Activated CD8-positive, alpha-beta T cell treated with anti-CD3 and anti-CD28 coated beads, Interleukin-2, amount 10 ng/mL, durations not matched to agents 7 days and 5 days (primary cell): Measurements from ENCODE around the gene SERPINA4. TPM values are rescaled to one million over a fixed set of nuclear protein-coding genes. Genes with fewer than 3 reads are reported as not detected.
A peak's percentile ranks its signal among the peaks of the same experiment; 100 is the strongest.

Experiments used
- ATAC-seq: fragments of 150-1000 bp; cut with Tn5 transposase; one replicate; pipeline ENCODE4 v1.10.0; 2021; ENCODE audit warnings: moderate library complexity
- CTCF ChIA-PET: fragments of 350-600 bp; sonication (Branson Sonifier 250); formaldehyde crosslinking; loops from one replicate; lab custom pipeline; 2021; ENCODE audit warnings: antibody characterized with exemption; lab: Charles Lee
- POLR2A ChIA-PET: fragments of 350-600 bp; sonication (Branson Sonifier 250); formaldehyde crosslinking; loops from one replicate; lab custom pipeline; 2021; ENCODE audit warnings: antibody characterized with exemption; lab: Charles Lee
- DNase-seq: peaks from one replicate; pipeline ENCODE4 v3.0.0-alpha.2; 2020
- H3K27ac Mint-ChIP-seq: one replicate; pipeline ENCODE4 v1.8.0; 2021; ENCODE audit warnings: mild to moderate bottlenecking, mixed read lengths
- H3K27me3 Mint-ChIP-seq: one replicate; pipeline ENCODE4 v1.8.0; 2021; ENCODE audit warnings: low read depth, mixed read lengths
- H3K36me3 Mint-ChIP-seq: one replicate; pipeline ENCODE4 v1.8.0; 2021; ENCODE audit warnings: low read depth, mixed read lengths
- H3K4me1 Mint-ChIP-seq: one replicate; pipeline ENCODE4 v1.8.0; 2021; ENCODE audit warnings: low read depth, mixed read lengths
- H3K4me3 Mint-ChIP-seq: one replicate; pipeline ENCODE4 v1.8.0; 2021; ENCODE audit warnings: mild to moderate bottlenecking, mixed read lengths
- H3K9me3 Mint-ChIP-seq: one replicate; pipeline ENCODE4 v1.8.0; 2022; ENCODE audit warnings: mixed read lengths; ENCODE audit not compliant: insufficient read depth
- total RNA-seq, 2 experiments: library from RNA; stranded (reverse); gene quantifications; one replicate each; pipeline ENCODE4 v1.2.3, GENCODE V29; 2021

The SERPINA4 gene
- total RNA-seq, 2 experiments from 2014 or later = not detected

DNA sequence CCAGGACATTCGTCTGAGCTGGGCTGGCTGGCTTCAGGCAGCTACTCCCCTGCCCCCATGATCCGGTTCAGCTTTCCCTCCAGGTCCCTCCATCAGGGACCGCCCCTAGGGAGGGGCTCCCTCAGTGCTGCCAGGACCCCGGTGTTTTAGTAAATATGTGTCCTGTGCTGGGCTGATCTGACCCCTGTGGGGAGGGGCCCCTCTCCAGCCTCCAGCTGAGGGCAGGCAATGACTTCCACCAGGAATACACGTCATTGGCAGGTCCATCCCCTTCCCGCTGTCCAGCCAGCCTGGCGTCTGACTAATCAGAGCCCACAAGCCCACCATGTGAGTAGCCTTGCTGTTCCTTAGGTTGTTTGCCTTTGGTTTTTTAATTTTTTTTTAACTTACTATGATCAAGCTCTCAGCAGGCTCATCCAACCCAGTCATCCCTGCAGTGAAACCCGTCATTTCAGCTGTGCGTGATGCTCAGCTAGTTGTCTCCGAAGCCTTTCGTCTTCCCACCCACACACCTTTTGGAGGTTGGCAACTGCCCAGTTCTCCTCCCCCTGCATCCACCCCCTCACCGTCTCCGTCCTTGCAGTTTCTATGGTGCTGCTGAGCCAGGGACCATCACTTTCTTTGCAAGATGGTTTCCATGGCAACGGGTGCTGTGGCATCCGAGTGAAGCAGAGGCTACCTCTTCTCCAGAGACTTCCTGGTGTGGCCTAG is 16.0 kb upstream of the SERPINA4 start:
- Mint-ChIP-seq H3K36me3 (no peaks in the 10 kb centered on the region), H3K27ac (no peak overlapping the region), H3K9me3 (no peaks in the 10 kb centered on the region), H3K27me3 (no peaks in the 10 kb centered on the region), H3K4me1 (no peaks in the 10 kb centered on the region), H3K4me3 (no peak overlapping the region)
- no peak for ATAC-seq
- no peak for DNase-seq
- CTCF ChIA-PET = no interaction called here
- POLR2A ChIA-PET = interaction anchor here (0.7 kb wide), 1 partner anchor 746 kb away, joined by 3 read pairs; no protein-coding TSS in a partner anchor

DNA sequence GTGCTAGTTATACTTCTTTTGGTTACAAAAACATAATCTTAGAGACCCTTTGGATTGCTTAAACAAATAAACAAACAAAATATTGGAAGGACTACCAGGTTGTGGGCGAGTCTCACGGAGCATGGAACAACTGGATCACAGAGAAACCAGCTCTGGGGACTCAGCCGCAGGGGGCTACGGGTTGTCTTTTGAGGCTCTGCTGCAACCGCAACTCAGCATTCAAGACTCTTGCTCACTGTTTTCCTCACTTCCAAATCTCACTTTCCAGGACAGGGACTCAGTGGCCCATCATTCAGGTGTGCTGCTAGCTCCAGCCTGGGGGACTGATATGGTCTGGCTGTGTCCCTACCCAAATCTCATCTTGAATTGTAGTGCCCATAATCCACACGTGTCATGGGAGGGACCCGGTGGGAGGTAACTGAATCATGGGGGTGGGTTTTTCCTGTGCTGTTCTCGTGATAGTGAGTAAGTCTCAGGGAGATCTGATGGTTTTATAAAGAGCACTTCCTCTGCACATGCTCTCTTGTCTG is 14.0 kb upstream of the SERPINA4 start:
- no peak for ATAC-seq
- CTCF ChIA-PET = interaction anchor here (0.7 kb wide), 1 partner anchor 61 kb away, joined by 3 read pairs; no protein-coding TSS in a partner anchor
- H3K27ac Mint-ChIP-seq = no peak overlapping the region
- no peak overlapping the region for H3K4me3 Mint-ChIP-seq
- DNase-seq = no peak
- peaks cover 13% of the 10 kb centered on the region for H3K27me3 Mint-ChIP-seq
- POLR2A ChIA-PET = no interaction called here
- H3K9me3 Mint-ChIP-seq = no peaks in the 10 kb centered on the region
- H3K36me3 Mint-ChIP-seq = no peaks in the 10 kb centered on the region
- H3K4me1 Mint-ChIP-seq = no peaks in the 10 kb centered on the region

DNA sequence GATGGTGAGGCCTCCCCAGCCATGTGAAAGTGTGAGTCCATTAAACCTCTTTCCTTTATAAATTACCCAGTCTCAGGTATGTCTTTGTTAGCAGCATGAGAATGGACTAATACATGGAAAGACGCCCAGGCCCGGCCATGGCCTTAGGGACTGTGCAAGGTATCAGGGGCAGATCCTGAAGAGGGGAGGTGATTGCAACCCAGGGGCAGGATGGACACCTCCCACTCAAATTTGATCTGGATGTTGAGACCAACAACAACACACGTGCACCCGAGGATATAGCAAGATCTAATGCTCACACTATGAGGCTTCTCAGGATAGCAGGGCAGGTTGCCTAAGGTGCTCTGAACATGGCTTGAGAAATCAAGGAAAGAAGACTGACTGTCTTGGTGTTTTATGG is 13.5 kb upstream of the SERPINA4 start:
- ChIA-PET CTCF (no interaction called here), POLR2A (no interaction called here)
- DNase-seq (no peak), ATAC-seq (no peak)
- no peaks in the 10 kb centered on the region for H3K36me3 Mint-ChIP-seq
- no peaks in the 10 kb centered on the region for H3K9me3 Mint-ChIP-seq
- no peak overlapping the region for H3K27ac Mint-ChIP-seq
- no peak overlapping the region for H3K4me3 Mint-ChIP-seq
- H3K27me3 Mint-ChIP-seq = peaks cover 17% of the 10 kb centered on the region
- no peaks in the 10 kb centered on the region for H3K4me1 Mint-ChIP-seq

DNA sequence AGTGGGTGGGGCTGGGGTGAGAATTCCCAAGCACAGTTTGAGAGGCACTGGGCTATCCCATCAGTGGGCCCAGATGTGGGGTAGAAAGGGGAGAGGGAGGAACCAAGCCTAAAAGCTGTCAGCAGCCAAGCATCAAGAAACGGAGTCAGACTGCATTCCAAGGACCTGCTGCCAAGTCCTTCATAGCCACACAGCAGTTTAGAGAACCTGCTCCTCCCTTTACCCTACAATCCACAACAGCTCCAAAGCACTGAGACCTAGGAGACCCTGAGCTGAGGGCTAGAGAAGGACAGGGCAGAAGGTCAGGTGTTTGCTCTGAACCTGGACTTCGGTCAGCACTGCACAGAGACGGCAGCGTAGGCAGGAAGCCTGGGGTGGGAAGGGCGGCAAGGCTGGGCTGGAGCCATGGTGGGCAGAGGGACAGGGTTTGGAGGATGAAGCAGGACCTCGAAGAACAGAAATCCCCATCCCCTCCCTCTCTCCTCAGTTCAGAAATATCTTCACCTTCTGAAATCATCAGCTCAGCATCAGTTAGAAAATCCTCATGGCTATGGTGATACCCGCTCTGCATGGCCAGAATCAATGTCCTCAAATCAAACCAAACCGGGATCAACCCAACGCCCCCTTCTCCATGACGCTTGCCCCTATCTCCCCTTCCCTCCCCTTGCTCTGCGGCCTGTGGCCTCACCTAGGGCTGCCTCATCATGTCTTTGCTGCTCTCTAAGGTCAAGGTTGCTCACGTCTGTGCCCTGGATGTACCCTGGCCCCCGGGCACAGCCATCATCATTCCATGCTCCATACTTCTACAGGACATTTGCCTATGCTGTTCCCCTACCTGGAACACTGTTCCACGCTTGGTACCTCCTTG is 12.9 kb upstream of the SERPINA4 start:
- DNase-seq (no peak), ATAC-seq (no peak)
- H3K27me3 Mint-ChIP-seq = peaks cover 17% of the 10 kb centered on the region
- H3K36me3 Mint-ChIP-seq = no peaks in the 10 kb centered on the region
- no peak overlapping the region for H3K27ac Mint-ChIP-seq
- H3K4me1 Mint-ChIP-seq = no peaks in the 10 kb centered on the region
- CTCF ChIA-PET = interaction anchor here (0.7 to 1.5 kb wide), 12 partner anchors 12 to 416 kb away, joined by 3 to 10 read pairs (median 3); no protein-coding TSS in a partner anchor
- H3K9me3 Mint-ChIP-seq = no peaks in the 10 kb centered on the region
- POLR2A ChIA-PET = no interaction called here
- no peak overlapping the region for H3K4me3 Mint-ChIP-seq

DNA sequence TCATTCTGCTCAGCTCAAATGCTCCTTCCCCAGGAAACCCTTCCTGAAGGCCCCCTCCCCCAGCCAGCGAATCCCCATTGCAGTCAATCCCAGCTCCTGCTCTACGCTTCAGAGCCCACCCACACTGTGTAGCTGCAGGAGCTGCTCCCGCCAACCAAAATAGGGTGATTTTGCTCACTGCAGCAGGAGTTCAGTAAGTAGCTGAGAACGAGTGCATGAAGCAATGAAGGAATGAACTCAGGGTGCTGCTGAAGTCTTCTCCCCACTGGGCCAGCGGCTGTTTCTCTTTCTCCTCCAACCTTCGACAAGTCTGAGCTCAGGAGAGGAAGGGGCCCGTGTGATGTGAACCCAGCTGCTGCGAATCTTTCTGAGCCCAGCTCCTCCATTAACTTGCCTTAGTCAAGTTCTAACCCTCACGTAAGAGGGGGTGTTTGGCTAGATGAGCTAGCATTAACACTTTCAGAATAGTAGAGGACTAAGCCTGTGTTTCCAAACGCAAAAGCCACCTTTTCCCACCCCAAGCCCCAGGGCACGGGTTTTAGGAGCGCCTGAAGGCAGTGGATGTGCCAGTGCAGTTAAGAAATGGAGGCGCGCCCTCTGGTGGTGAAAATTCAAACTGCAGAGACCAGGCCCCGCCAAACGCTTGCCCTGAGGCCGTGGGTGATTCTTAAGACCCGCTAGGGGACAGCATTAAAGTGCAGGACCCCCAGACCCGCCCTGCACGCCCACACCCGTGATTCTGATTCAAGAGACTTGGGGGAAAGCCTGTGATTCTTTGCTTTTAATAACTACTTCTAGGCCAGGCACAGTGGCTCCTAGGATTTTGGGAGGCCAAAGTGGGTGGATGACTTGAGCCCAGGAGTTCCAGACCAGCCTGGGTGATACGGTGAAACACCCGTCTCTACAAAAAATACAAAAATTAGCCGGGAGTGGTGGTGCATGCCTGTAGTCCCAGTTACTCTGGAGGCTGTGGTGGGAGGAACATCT is 11.9 kb upstream of the SERPINA4 start:
- no peaks in the 10 kb centered on the region for H3K36me3 Mint-ChIP-seq
- no peaks in the 10 kb centered on the region for H3K9me3 Mint-ChIP-seq
- DNase-seq (peak; percentile 69), ATAC-seq (peak; percentile 69)
- H3K4me1 Mint-ChIP-seq = no peaks in the 10 kb centered on the region
- no peak overlapping the region for H3K4me3 Mint-ChIP-seq
- ChIA-PET POLR2A (interaction anchor here (0.7 kb wide), 1 partner anchor 115 kb away, joined by 3 read pairs; no protein-coding TSS in a partner anchor), CTCF (interaction anchor here (0.7 to 1.7 kb wide), 13 partner anchors 13 to 417 kb away, joined by 3 to 10 read pairs (median 3); no protein-coding TSS in a partner anchor)
- no peak overlapping the region for H3K27ac Mint-ChIP-seq
- H3K27me3 Mint-ChIP-seq = peaks cover 19% of the 10 kb centered on the region

DNA sequence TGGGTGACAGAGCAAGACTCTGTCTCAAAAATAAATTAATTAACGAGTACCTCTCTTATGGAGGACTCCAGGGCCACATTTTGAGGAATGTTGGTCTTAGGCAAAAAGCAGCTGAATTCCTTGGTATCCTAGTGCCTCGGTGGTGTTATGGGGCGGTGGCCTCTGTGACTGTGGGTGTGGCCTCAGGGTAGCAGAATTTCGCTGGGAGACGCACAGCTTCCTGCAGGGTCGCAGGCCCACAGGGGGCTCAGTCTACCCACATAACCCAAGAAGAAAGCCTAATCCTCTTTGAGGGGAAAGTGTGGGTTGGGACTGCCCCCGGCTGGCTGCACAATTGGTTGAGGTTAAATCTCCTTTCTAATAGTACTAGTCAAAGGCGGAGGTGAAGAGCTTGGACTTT is 11.2 kb upstream of the SERPINA4 start:
- ATAC-seq (no peak), DNase-seq (no peak)
- ChIA-PET CTCF (interaction anchor here (1.5 to 1.7 kb wide), 2 partner anchors 8 to 116 kb away, joined by 3 to 4 read pairs; no protein-coding TSS in a partner anchor), POLR2A (no interaction called here)
- Mint-ChIP-seq H3K4me1 (no peaks in the 10 kb centered on the region), H3K4me3 (no peak overlapping the region), H3K9me3 (no peaks in the 10 kb centered on the region), H3K27ac (no peak overlapping the region), H3K36me3 (no peaks in the 10 kb centered on the region), H3K27me3 (peaks cover 19% of the 10 kb centered on the region)

DNA sequence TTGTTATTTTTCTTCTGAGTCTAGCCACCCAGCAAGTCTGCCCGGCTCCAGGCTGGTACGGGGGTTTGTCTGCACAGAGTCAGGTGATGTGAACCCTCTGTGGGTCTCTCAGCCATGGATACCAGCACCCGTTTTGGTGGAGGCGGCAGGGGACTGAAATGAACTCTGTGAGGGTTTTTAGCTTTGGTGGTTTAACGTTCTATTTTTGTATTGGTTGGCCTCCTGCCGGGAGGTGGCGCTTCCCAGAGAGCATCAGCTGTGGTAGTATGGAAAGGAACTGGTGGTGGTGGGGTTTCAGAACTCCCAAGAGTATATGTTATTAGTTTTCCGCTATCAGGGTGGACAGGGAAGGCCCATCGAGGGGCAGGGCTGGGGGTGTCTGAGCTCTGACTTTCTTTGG is 5.3 kb upstream of the SERPINA4 start:
- no peaks in the 10 kb centered on the region for H3K36me3 Mint-ChIP-seq
- H3K9me3 Mint-ChIP-seq = no peaks in the 10 kb centered on the region
- ChIA-PET CTCF (no interaction called here), POLR2A (no interaction called here)
- no peak for ATAC-seq
- DNase-seq = no peak
- H3K27ac Mint-ChIP-seq = no peak overlapping the region
- H3K4me3 Mint-ChIP-seq = no peak overlapping the region
- H3K4me1 Mint-ChIP-seq = no peaks in the 10 kb centered on the region
- H3K27me3 Mint-ChIP-seq = peaks cover 15% of the 10 kb centered on the region

DNA sequence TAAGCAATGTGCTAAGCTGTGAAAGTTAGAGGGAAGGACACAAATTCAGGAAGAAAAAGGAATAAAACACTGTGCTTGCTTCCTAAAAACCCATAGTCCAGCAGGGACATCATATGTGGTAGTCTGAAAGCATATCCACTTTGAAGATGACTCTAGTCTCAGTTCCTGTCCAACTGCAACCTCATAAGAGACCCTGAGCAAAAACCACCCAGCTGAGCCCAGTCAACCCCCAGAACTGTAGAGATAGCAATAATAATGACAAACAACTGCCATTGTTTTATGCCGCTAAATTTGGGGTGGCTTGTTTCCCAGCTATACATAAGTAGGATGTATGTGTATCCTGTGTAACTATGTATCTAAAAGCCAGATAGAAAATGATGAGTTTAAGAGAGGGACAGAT is 3.9 kb upstream of the SERPINA4 start:
- POLR2A ChIA-PET = no interaction called here
- Mint-ChIP-seq H3K4me3 (no peak overlapping the region), H3K27me3 (peaks cover 5% of the 10 kb centered on the region), H3K27ac (no peak overlapping the region), H3K4me1 (no peaks in the 10 kb centered on the region), H3K9me3 (no peaks in the 10 kb centered on the region), H3K36me3 (no peaks in the 10 kb centered on the region)
- no peak for ATAC-seq
- no peak for DNase-seq
- CTCF ChIA-PET = no interaction called here

DNA sequence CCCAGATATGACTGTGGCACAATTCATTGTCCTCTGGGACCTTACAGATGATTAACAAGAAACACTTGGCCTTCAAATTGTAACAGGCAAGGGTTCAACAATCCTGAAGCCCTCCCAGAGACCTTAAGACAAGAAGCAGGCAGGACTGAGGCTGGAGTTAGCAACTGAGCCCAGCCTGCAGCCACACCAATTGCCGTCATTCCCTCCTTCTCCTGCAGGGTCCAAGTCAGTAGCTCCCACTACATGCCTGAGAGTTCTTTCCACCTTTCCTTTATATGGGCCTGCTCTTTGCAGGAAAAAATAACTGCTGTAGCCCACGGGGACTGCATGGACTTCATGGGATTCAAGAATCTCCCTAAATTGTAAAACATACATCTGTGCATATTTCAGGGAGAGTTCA is 2.4 kb upstream of the SERPINA4 start:
- Mint-ChIP-seq H3K4me1 (no peaks in the 10 kb centered on the region), H3K36me3 (no peaks in the 10 kb centered on the region), H3K27ac (no peak overlapping the region), H3K27me3 (no peaks in the 10 kb centered on the region), H3K9me3 (no peaks in the 10 kb centered on the region), H3K4me3 (no peak overlapping the region)
- CTCF ChIA-PET = no interaction called here
- POLR2A ChIA-PET = no interaction called here
- DNase-seq (no peak), ATAC-seq (no peak)

DNA sequence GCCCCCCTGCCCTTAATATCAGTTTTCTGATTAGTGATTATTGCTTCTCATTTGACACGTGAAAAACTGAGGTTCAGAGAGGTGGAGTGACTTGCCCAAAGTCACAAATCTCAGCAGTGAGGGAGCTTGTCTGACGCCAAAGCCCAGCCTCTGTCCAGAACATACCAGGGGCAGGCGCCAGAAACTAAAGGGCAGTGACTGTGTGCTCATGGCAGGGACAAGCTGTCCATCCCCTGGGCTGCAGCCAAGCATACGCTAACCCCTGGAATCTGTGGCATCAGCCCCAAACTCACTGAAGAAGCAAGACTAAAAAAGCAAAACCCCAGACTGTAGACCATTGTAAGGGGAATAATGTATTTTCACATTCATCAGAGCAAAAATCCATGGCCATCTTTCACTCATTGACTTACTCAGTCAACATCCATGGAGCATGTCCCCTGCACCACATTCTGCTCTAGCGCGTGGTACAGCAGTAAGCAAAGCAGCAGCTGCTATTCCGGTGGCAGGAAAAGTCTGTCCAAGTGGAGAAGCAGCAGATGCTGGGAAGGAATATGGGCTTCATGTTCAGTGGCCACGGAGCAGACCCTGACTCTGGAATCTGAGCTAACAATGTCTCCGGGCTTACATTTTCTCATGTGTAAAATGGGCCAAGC is 1.5 kb upstream of the SERPINA4 start:
- no peaks in the 10 kb centered on the region for H3K27me3 Mint-ChIP-seq
- H3K4me3 Mint-ChIP-seq = no peak overlapping the region
- POLR2A ChIA-PET = no interaction called here
- no peaks in the 10 kb centered on the region for H3K9me3 Mint-ChIP-seq
- H3K4me1 Mint-ChIP-seq = no peaks in the 10 kb centered on the region
- CTCF ChIA-PET = no interaction called here
- no peak for DNase-seq
- H3K27ac Mint-ChIP-seq = no peak overlapping the region
- no peaks in the 10 kb centered on the region for H3K36me3 Mint-ChIP-seq
- ATAC-seq = no peak

DNA sequence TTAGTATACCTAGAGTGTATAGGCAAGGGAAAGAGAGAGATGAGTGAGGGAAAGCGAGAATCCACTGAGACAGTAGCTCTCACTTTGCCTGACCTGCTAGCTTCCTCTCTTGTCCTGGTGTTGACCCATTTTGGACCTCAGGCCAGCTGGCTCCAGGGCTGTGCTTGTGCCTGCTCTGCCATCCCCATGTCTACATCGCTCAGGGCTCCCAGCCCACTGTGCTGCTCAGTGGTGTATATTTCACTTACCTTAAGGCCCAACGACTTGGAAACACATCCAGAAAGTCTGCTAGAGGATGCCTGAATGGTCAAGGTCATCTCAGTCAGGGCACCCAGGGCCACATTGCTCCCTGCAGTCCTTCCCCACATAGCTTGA is 964 bp upstream of the SERPINA4 start:
- H3K4me1 Mint-ChIP-seq = no peaks in the 10 kb centered on the region
- no peak overlapping the region for H3K27ac Mint-ChIP-seq
- no peak overlapping the region for H3K4me3 Mint-ChIP-seq
- ATAC-seq (no peak), DNase-seq (no peak)
- CTCF ChIA-PET = no interaction called here
- no peaks in the 10 kb centered on the region for H3K9me3 Mint-ChIP-seq
- POLR2A ChIA-PET = no interaction called here
- H3K27me3 Mint-ChIP-seq = no peaks in the 10 kb centered on the region
- no peaks in the 10 kb centered on the region for H3K36me3 Mint-ChIP-seq
